HEK293T (cell line): ENCODE data around the gene ERVW-1.
"Not testable (repeated sequence)": the region's sequence is repeated elsewhere in the genome, so short reads cannot be mapped to it uniquely, and the experiment has no call there.

Experiments
- CTCF ChIA-PET: fragments of 350-600 bp; formaldehyde crosslinking; extraction: SDS; loops from one replicate; lab custom pipeline; 2021; ENCODE audit warnings: antibody characterized with exemption, inconsistent platforms; lab: Yijun Ruan, JAX
- POLR2A ChIA-PET: fragments of 350-600 bp; formaldehyde crosslinking; extraction: SDS; loops from one replicate; lab custom pipeline; 2020; ENCODE audit warnings: antibody characterized with exemption, inconsistent platforms; lab: Yijun Ruan, JAX
- DNase-seq: peaks from one replicate; pipeline ENCODE4 v3.0.0; 2012; ENCODE audit warnings: mixed read lengths; ENCODE audit errors: extremely low spot score
- ARNT ChIP-seq: fragments of 450-650 bp; IDR thresholded peaks from 2 replicates; pipeline ENCODE4 v1.6.1; 2017; ENCODE audit warnings: mild to moderate bottlenecking
- BHLHE40 ChIP-seq: fragments of 450-650 bp; IDR thresholded peaks from 2 replicates; pipeline ENCODE4 v1.6.1; 2016; ENCODE audit warnings: mild to moderate bottlenecking, moderate library complexity, borderline replicate concordance
- CTBP1 ChIP-seq: fragments of 450-650 bp; IDR thresholded peaks from 2 replicates; pipeline ENCODE4 v1.6.1; 2016; ENCODE audit warnings: borderline replicate concordance
- ELF4 ChIP-seq: fragments of 450-650 bp; IDR thresholded peaks from 2 replicates; pipeline ENCODE4 v1.6.1; 2017; ENCODE audit warnings: antibody characterized with exemption
- FOXA1 ChIP-seq: fragments of 450-650 bp; IDR thresholded peaks from 2 replicates; pipeline ENCODE4 v1.6.1; 2016; ENCODE audit warnings: mild to moderate bottlenecking
- FOXK2 ChIP-seq: fragments of 450-650 bp; IDR thresholded peaks from 2 replicates; pipeline ENCODE4 v1.6.1; 2016; ENCODE audit warnings: mild to moderate bottlenecking
- FOXM1 ChIP-seq: fragments of 450-650 bp; IDR thresholded peaks from 2 replicates; pipeline ENCODE4 v1.6.1; 2017; ENCODE audit warnings: mild to moderate bottlenecking, borderline replicate concordance
- HDGF ChIP-seq: fragments of 450-650 bp; IDR thresholded peaks from 2 replicates; pipeline ENCODE4 v1.6.1; 2017; ENCODE audit warnings: antibody characterized with exemption, borderline replicate concordance
- L3MBTL2 ChIP-seq: fragments of 450-650 bp; conservative IDR thresholded peaks from 2 replicates; pipeline ENCODE4 v1.6.1; 2016; ENCODE audit warnings: mild to moderate bottlenecking
- LEF1 ChIP-seq: fragments of 450-650 bp; IDR thresholded peaks from 2 replicates; pipeline ENCODE4 v1.6.1; 2017; ENCODE audit warnings: mild to moderate bottlenecking, borderline replicate concordance
- SP1 ChIP-seq: fragments of 450-650 bp; IDR thresholded peaks from 2 replicates; pipeline ENCODE4 v1.6.1; 2017
- TARDBP ChIP-seq: fragments of 450-650 bp; IDR thresholded peaks from 2 replicates; pipeline ENCODE4 v1.6.1; 2016
- ZNF384 ChIP-seq: fragments of 450-650 bp; IDR thresholded peaks from 2 replicates; pipeline ENCODE4 v1.6.1; 2016
- TF ChIP-seq, protein P1 (sequence below): fragments of 450-650 bp; IDR thresholded peaks from 2 replicates; pipeline ENCODE4 v1.6.1; 2016

Gene ERVW-1

GRCh38 chr7:92477681-92478080 lies at the start of gene ERVW-1:
TSS of gene ERVW-1 (minus strand) at chr7:92477946. CDS start at chr7:92470381, 7,565 bp downstream.
- POLR2A ChIA-PET, DNase-seq, CTCF ChIA-PET: not testable (repeated sequence)

- ChIA-PET CTCF (no interaction called here), POLR2A (no interaction called here)
- no peak for DNase-seq
- TF ChIP-seq HDGF (no peak), TARDBP (no peak), CTBP1 (no peak), LEF1 (no peak), ZNF384 (no peak), FOXK2 (no peak)
- TF ChIP-seq, protein P1, sequence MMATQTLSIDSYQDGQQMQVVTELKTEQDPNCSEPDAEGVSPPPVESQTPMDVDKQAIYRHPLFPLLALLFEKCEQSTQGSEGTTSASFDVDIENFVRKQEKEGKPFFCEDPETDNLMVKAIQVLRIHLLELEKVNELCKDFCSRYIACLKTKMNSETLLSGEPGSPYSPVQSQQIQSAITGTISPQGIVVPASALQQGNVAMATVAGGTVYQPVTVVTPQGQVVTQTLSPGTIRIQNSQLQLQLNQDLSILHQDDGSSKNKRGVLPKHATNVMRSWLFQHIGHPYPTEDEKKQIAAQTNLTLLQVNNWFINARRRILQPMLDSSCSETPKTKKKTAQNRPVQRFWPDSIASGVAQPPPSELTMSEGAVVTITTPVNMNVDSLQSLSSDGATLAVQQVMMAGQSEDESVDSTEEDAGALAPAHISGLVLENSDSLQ = no peak
These were observed 45.4 kb upstream of the ERVW-1 start for GRCh38 chr7:92523110-92523509.

GRCh38 chr7:92520024-92520423 lies 42.3 kb upstream of the ERVW-1 start:
- TF ChIP-seq HDGF = no peak
- TF ChIP-seq FOXK2 = no peak
- TF ChIP-seq L3MBTL2 = no peak
- TF ChIP-seq, protein P1 = no peak
- no peak for TF ChIP-seq ELF4
- no peak for TF ChIP-seq ARNT
- TF ChIP-seq BHLHE40 = no peak
- no peak for TF ChIP-seq CTBP1
- ChIA-PET POLR2A (no interaction called here), CTCF (no interaction called here)
- DNase-seq = no peak

GRCh38 chr7:92517631-92518030 lies 39.9 kb upstream of the ERVW-1 start:
- CTCF ChIA-PET = no interaction called here
- no peak for TF ChIP-seq LEF1
- TF ChIP-seq L3MBTL2 = no peak
- no peak for TF ChIP-seq SP1
- no peak for DNase-seq
- POLR2A ChIA-PET = no interaction called here

DNA sequence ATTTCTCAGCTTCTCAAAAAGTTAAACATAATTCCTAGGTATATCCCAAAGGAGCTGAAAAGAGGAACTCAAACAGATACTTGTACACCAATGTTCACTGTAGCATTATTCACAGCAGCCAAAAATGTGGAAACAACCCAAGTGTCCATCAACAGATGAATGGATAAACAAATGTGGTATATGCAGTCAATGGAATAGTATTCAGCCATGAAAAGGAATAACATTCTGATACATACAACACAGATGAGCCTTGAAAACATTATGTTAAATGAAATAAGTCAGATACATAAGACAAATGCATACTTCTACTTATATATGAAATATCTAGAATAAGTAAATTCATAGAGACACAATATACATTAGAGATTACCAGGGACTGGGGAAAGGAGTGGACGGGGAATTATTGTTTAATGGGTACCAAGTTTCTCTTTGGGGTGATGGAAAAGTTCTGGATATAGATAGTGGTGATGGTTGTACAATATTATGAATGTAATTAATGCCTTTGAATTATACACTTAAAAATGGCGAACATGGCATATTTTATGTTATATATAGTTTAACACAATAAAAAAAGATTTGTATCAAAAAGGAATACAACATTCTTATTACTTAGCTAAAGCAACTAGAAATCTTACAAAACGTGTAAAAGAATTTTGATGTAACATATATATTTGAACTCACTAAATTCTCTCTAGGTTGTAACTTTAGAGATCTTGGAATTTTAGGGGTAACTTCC lies 35.6 kb upstream of the ERVW-1 start:
- ChIA-PET POLR2A (no interaction called here), CTCF (no interaction called here)
- TF ChIP-seq FOXM1 (no peak), FOXA1 (no peak), CTBP1 (no peak), TARDBP (no peak), LEF1 (no peak), ELF4 (no peak), ARNT (no peak), BHLHE40 (no peak)

GRCh38 chr7:92508946-92509345 lies 31.2 kb upstream of the ERVW-1 start:
- CTCF ChIA-PET = interaction anchor here (0.6 kb wide), 1 partner anchor 697 kb away, joined by 6 read pairs; no protein-coding TSS in a partner anchor
- no peak for DNase-seq
- POLR2A ChIA-PET = interaction anchor here (0.6 kb wide), 1 partner anchor 12 kb away, joined by 3 read pairs; no protein-coding TSS in a partner anchor
- TF ChIP-seq TARDBP (no peak), SP1 (no peak)

More for the DNA sequence above, 35.6 kb upstream of the ERVW-1 start:
- DNase-seq = no peak

DNA sequence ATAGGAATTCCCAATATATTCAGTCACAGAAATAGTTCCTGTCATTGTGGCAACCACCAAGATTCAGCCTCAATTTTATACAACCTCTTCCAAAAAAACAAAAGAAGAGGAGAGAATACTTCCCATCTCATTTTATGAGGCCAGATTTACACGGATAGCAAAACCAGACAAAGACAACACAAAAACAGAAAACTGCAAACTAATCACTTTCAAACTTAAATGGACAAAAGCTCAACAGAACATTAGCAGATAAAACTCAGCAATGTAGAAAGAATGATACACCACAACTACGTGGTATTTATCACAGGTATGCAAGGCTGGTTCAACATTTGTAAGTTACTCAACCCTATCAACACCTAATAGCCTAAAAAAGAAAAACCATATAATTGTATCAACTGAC lies 28.6 kb upstream of the ERVW-1 start:
- ChIA-PET CTCF (interaction anchor here (0.6 kb wide), 1 partner anchor 1183 kb away, joined by 3 read pairs; no protein-coding TSS in a partner anchor), POLR2A (no interaction called here)
- TF ChIP-seq TARDBP (no peak), HDGF (no peak), ZNF384 (no peak)
- TF ChIP-seq, protein P1 = no peak
- DNase-seq = no peak

GRCh38 chr7:92504563-92504962 lies 26.8 kb upstream of the ERVW-1 start:
- TF ChIP-seq HDGF = no peak
- TF ChIP-seq, protein P1 = no peak
- TF ChIP-seq FOXK2 = no peak
- no peak for TF ChIP-seq ZNF384
- no peak for DNase-seq
- ChIA-PET POLR2A (no interaction called here), CTCF (no interaction called here)
